GM18870 (cell line): ENCODE data around the gene MBNL3.
"Not testable (repeated sequence)": the region's sequence is repeated elsewhere in the genome, so short reads cannot be mapped to it uniquely, and the experiment has no call there.

Source experiments
- ATAC-seq: cut with Tn5 transposase; IDR thresholded peaks from one replicate; pipeline ENCODE4 v1.9.1; 2021; ENCODE audit warnings: moderate library complexity; ENCODE audit not compliant: unreplicated experiment

MBNL3 gene

DNA sequence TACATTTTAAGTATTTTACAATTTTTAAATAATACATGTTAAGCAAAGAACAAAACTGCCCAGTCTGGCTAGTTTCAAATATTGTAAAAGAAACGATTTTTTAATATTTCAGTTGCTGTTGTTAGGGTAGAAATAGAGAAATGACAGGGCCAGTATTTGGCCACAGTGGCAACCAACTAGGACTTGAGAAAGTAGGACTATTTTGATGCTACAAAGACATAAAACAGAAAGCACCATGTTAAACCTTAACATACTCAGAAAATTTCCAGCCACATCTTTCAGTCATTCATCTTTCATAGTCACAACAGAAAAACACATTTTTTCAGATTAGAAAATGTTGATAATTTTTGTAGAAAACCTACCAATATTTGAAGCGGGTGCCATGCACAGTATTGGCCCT lies 104.5 kb downstream of the MBNL3 start:
- ATAC-seq: no peak

DNA sequence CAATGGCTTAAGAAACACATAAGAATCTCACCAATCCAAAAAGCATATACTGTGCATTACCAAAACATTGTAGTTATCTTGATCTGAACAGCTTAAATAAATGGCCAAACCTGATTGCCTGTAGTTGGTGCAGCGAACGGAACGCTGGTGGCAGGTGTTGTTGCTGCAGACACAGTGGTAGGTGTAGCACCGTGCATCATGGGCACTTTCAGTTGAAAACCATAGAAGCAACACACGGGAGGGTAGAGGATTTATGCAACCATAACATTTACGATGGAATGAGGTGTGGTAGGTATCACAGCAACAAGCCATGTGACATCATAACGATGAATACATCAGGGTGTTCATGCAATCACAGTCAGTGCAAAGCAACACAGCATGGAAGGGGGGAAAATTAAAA lies 106.8 kb downstream of the MBNL3 start:
- ATAC-seq: no peak

DNA sequence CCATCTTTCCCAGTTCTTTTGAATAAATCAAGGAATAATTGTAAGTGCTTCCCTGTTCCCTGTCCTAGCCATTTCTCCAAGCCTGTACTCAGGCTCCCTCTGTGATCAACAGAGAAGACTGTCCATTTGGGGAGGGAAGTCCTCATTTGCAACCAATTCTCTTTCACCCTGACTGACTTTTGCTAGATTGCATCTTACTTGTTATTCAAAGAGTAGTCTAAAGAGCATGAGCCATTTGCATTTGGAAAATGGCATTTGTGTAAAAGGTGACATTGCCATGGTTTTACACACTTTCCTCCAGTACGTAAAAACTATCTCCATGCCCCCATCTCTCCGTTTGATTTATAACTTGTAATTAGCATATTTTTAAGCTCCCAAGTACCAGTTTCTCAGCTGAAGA lies 110.6 kb downstream of the MBNL3 start:
- no peak for ATAC-seq

DNA sequence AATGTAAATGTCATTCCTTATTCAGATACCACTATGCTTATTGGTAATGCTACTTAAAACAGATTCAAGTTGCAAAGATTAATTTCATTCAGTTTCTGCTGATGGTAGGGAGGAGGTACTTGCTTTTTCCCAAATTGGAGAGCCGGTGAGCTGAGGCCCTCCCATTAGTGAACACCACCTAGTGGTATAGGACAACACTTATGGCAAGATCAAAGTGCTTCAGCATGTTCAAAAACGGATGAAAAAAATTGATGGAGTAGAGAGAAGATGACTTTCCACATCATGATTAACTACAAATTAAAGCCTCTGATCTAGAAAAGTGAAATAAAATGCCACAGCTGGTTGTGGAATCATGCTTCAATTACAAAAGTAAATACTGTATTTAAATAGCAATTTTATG lies 112.9 kb downstream of the MBNL3 start:
- no peak for ATAC-seq

- ATAC-seq: no peak
Measured at GRCh38 chrX:132373610-132374009, 115.2 kb downstream of the MBNL3 start.

GRCh38 chrX:132369617-132370326 lies 119.1 kb downstream of the MBNL3 start:
- no peak for ATAC-seq

- ATAC-seq: no peak
Measured at GRCh38 chrX:132367984-132368383, 120.9 kb downstream of the MBNL3 start.

DNA sequence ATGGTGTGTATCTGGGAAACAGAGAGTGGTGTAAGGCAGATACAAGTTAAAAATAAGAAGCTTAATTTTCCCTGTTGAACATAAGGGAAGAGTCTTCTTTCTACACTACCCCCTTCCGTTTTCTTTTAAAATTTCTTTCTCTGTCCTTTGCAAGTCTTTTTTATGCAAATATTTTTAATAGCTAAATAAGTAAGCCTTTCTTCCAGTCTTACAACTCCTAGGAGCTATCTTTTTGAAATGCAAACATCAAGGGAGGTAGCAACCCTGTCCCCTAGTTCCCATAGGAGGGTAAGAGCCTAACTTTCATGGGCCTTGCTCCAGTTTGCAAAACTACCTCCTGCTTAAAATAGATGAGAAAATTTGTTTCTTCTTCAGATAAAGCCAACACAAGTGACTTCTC lies 121.5 kb downstream of the MBNL3 start:
- no peak for ATAC-seq

DNA sequence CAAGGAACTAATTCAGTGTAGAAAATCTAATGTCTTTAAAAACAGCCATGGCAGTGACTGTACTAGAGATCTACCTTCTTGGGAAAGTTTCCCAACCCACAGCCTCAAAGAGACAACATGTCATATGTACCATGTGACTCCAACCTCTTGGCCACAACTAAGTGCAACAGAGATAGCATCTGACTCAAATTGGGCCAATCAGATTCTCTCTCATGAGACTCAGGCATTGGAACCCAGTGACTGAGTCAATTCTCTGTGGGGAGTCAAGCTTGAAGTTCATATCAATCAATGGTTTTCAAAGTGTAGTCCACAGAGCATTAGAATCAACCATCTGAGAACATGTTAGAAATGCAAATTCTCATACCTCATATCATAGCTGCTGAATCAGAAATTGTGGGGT lies 123.3 kb downstream of the MBNL3 start:
- no peak for ATAC-seq

DNA sequence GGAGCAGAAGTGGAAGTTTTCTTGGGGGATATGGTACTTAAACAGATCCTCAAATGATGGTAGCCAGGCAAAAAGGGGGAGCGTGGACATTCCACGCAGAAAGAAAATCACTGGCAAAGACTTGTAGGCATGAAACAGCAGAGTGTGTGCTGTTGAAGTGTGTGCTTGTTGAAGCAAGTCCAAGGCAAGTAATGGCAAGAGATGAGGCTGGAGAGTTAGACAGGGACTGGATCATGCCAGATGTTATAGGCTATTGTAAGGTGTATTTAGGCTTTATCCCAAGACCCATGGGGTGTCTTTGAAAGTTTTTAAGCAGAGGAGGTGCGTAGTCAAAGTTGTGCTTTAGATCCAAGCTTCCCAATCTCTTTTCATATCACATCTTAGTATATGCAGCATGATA lies 124.5 kb downstream of the MBNL3 start:
- no peak for ATAC-seq

DNA sequence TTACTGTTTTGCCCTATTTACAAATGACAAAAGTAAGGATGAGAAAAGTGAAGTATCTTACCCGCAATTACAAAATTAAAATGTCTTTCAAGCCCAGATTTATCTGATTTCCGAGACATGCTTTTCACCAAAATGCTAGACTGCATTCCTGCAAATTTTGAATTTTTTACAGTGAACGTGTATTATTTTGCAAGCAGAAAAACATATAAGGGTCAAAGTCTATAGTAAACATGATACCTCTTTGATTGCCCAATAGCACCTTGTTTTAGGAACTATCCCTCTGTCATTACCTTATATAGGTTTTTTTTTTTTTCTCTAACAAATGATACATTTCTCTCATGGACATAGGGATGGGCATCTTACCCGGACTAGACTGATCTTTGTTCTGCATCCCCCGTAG lies 135.4 kb downstream of the MBNL3 start:
- no peak for ATAC-seq

DNA sequence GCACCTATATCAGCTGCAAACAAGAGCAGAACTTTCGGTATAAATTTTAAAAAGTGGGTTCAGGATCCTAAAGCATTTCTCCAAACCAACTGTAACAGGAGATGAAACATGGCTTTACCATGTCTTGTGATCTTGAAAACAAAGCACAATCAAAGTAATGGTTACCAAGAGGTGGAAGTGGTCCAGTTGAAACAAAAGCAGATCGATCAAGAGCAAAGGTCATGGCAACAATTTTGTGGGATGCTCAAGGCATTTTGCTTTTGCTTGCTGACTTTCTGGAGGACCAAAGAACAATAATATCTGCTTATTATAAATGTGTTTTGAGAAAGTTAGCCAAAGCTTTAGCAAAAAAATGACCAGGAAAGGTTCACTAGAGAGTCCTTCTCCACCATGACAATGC lies 152.7 kb downstream of the MBNL3 start:
- no peak for ATAC-seq

DNA sequence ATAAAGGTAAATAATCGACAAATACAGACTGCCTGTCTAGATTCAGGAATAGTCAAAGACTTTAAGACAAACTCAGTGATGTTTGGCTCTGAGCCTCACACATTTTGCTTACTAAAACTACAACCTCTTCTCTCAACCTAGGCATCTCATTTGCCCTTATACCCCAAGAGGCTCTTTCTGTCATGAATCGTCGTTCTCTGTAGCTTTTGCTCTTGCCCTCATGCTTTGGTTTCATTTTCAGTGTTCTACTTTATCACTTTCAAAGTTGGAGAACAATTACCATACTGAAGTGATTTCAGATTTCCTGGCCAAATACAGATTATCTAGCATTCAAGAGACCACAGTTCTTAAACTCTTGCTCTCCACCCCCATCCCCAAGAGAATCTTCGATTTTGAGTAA lies 155.5 kb downstream of the MBNL3 start:
- ATAC-seq: no peak

DNA sequence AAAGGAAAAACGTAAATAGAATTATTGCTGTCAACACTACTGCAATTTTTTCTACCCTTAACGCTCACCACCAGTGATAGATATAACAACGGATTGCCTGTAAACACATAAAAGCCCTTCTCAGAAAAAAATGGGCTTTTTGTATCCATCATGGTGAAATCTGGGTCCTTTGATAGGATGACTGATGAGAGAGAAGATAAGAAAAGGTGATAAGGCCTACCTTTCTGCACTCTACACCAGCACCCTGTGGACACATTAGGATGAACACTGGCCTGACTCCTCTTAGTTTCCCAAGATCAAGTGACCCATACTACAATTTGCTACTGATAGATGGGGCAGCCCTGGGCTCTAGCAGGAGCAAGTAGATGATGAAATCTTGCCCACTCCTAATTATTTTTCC lies 157.3 kb downstream of the MBNL3 start:
- ATAC-seq: no peak

GRCh38 chrX:132331000-132331399 lies 157.8 kb downstream of the MBNL3 start:
- ATAC-seq: no peak

- no peak for ATAC-seq
Measured at GRCh38 chrX:132330156-132330729, 158.6 kb downstream of the MBNL3 start.

GRCh38 chrX:132326960-132327359 lies 161.9 kb downstream of the MBNL3 start:
- ATAC-seq: not testable (repeated sequence)
